GM12864 (cell line): Measurements from ENCODE around the gene MRGPRE.

Experiments used
- DNase-seq: peaks from one replicate; pipeline ENCODE4 v3.0.0-alpha.2; 2011; ENCODE audit warnings: low read depth
- H3K4me3 ChIP-seq: 2 replicates; pipeline ENCODE4 v1.5.1; 2011; ENCODE audit warnings: mild to moderate bottlenecking, low read depth, low read length, control low read depth
- TF ChIP-seq, protein P1 (sequence below): IDR thresholded peaks from 2 replicates; pipeline ENCODE4 v1.5.1; 2011; ENCODE audit warnings: low read depth, mild to moderate bottlenecking, moderate library complexity, low read length, control low read depth, inconsistent platforms; ENCODE audit errors: missing control alignments

The MRGPRE gene

DNA sequence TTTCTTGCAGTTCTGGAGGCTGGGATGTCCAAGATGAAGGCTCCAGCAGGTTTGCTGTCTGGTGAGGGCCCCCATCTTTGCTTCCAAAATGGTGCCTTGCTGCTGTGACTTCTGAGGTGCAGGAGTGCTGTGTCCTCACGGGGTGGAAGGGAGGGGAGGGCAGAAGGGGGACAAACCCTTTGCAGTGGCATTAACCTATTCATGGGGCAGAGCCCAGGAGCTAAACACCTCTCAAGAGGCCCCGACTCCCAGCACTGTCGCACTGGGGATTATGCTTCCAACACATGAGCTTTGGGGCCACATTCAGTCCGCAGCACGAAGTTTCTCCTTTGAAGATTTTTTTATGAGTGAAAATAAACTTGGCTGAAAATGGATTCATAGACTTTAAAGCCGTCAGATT lies 41.6 kb downstream of the MRGPRE start:
- no peak for DNase-seq
- TF ChIP-seq, protein P1, sequence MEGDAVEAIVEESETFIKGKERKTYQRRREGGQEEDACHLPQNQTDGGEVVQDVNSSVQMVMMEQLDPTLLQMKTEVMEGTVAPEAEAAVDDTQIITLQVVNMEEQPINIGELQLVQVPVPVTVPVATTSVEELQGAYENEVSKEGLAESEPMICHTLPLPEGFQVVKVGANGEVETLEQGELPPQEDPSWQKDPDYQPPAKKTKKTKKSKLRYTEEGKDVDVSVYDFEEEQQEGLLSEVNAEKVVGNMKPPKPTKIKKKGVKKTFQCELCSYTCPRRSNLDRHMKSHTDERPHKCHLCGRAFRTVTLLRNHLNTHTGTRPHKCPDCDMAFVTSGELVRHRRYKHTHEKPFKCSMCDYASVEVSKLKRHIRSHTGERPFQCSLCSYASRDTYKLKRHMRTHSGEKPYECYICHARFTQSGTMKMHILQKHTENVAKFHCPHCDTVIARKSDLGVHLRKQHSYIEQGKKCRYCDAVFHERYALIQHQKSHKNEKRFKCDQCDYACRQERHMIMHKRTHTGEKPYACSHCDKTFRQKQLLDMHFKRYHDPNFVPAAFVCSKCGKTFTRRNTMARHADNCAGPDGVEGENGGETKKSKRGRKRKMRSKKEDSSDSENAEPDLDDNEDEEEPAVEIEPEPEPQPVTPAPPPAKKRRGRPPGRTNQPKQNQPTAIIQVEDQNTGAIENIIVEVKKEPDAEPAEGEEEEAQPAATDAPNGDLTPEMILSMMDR = no peak
- H3K4me3 ChIP-seq = no peak overlapping the region

DNA sequence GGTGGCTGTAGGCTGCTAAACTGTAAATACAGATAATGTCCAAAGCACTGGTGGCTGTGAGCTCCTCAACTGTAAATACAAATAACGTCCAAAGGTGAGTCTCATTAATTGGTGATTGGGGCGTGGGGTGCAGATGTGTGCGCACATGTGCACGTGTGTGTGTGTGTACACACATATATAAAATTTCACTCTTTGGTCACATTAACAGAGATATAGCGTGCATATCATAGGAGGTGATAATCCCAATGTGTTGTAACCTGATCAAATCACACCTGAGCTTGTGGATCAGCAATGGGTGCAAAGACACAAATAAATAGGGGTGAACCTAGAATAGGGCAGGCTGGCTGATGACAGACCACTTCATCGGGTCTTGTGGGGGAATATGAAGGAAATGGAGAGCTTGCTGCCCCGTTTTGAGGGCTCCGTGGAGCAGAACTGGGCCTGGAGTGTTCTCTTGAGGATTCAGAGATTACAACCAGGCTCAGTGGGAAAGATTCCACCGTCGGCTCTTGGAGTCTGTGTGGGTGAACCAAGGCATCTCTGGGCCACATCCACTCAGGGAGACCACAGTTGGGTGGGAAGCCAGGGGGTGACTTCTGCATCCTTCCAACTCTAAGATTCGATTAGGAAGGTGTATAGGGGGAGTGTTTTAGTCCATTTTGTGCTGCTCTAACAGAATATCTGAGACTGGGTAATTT lies 42.2 kb downstream of the MRGPRE start:
- H3K4me3 ChIP-seq = no peak overlapping the region
- TF ChIP-seq, protein P1 = no peak
- no peak for DNase-seq

DNA sequence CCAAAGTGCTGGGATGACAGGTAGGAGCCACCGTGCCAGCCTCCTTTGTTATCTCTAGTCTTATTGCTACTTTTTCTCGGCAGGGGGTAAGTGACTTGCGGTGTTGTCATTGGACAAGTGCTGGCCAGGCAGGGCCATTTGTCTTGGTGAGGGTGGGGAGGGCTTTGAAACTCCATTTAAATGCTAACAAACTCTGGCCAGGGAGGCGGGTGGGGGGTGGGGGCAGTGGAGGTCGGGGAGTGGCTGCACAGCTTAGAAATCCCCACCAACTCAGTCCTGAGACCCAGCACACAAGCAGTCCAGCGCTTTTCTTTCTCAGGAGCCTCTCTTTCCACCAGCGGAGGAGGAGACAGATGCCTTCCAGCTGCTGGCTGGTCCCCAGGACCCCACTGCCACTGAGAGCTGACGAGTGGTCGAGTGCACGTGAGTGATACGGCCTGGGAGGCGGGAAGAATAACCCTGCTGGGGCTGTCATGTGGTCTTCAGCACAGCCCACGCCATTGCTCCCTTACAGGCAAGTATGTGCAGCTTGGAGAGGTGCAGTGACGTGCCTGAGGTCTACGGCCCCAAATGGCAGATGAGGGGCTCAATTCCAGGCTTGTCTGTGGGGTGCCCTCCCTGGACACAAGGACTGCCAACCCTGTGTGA lies 42.9 kb downstream of the MRGPRE start:
- H3K4me3 ChIP-seq = no peak overlapping the region
- TF ChIP-seq, protein P1 = no peak
- no peak for DNase-seq

DNA sequence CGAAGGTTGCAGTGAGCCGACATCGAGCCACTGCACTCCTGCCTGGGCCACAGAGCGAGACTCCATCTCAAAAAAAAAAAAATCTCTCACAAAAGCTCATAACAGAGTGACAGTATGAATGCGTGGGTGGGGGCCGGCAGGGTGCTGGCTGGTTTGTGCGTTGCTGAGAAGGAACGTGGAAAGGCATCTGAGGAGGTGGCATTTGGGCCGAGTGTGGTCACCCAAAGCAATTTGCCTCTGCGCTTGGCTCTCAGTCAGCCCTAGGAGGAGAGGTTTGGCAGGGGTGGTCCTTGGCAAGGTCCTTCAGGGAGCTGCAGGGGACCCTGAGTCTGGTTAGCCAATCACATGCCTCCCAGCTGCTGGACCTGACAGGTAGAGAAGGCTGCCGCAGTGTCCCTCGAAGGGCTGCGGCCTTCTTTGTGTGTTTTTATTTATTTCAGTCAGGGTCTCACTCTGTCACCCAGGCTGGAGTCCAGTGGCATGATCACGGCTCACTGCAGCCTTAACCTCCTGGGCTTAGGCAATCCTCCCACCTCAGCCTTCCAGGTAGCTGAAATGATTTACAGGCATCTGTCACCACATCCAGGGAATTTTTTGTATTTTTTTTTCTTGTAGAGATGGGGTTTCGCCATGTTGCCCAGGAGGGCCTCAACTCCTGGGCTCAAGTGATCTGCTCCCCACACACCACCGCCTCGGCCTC lies 43.6 kb downstream of the MRGPRE start:
- TF ChIP-seq, protein P1 = no peak
- no peak for DNase-seq
- no peak overlapping the region for H3K4me3 ChIP-seq

DNA sequence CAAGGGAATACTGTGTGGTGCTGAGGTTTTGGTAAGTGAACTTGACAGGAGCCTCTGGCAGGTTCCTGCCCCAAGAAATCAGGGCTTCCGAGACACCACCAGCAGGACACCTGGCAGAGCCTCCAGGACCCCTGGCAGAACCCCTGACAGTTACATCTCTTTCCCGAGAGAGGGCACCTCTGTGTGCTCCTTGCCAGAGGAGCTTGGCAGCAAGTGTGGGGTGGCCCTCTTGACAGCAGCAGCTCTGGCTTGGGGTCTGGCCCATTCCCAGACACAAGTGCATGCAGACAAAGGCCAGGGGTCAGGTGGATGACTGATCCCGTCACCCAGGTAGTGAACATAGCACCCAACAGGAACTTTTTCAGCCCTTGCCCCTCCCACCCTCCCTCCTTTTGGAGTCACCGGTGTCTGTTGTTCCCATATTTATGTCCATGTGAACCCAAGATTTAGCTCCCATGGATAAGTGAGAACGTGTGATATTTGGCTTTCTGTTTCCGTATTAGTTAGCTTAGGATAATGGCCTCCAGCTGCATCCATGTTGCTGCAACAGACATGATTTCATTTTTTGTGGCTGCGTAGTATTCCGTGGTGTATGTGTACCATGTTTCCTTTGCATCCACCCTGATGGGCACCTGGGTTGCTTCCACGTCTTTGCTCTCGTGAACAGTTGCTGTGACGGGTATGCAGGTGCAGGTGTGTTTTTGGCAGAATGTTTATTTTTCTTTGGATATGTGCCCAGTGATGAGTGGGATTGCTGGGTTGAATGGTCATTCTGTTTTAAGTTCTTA lies 45.9 kb downstream of the MRGPRE start:
- DNase-seq = no peak
- no peak overlapping the region for H3K4me3 ChIP-seq
- TF ChIP-seq, protein P1 = no peak

DNA sequence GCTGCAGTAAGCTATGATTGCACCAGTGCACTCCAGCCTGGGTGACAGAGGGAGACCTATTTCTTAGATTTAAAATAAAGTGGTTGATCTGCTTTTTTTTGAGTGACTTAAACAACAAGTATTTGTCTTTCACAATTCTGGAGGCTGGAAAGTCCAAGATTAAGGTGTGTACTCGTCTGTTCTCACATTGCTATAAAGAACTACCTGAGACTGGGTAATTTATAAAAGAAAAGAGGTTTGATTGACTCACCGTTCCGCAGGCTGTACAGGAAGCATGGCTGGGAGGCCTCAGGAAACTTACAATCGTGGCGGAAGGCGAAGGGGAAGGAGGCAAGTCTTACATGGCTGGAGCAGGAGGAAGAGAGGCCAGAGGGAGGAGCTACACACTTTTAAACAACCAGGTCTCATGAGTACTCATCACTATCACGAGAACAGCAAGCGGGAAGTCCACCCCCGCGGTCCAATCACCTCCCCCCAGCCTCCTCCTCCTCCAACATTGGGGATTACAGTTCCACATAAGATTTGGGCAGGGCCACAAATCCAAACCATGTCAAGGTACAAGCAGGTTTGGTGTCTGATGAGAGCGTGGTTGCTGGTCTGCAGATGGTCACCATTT lies 47.4 kb downstream of the MRGPRE start:
- no peak overlapping the region for H3K4me3 ChIP-seq
- TF ChIP-seq, protein P1 = no peak

More for the DNA sequence above, 47.4 kb downstream of the MRGPRE start:
- DNase-seq = no peak
